ENCODE data around the gene PDE8A. TPM values are rescaled to one million over a fixed set of nuclear protein-coding genes. Genes with fewer than 3 reads are reported as not detected.
"Not testable (repeated sequence)": the region's sequence is repeated elsewhere in the genome, so short reads cannot be mapped to it uniquely, and the experiment has no call there.

Gene PDE8A
- total RNA-seq, 1 donor from 2014 or later, result 54.1 TPM

- no peak for DNase-seq
These were observed 198.0 kb downstream of the PDE8A start for GRCh38 chr15:85179700-85180099.

- not testable (repeated sequence) for DNase-seq
These were observed 203.7 kb downstream of the PDE8A start for GRCh38 chr15:85185350-85185749.

GRCh38 chr15:85188171-85188577 is 206.5 kb downstream of the PDE8A start:
- DNase-seq, result not testable (repeated sequence)

Small RNA genes lying within 50 kb of the gene (small RNA-seq; reads per million reads assigned to genes)
- not detected for gene AC044860.2 (ENCODE audit: low replicate concordance)
- gene RNU6-339P (ENCODE audit: low replicate concordance), result not detected
- gene RNU6-796P (ENCODE audit: low replicate concordance), result not detected

Other genes starting within 250 kb of the PDE8A start
- 15.6 TPM for gene ZNF592, start 233.3 kb upstream of the PDE8A start, total RNA-seq
- gene ALPK3, start 164.5 kb upstream of the PDE8A start, total RNA-seq, result 64.6 TPM
- gene SLC28A1, start 97.2 kb upstream of the PDE8A start, total RNA-seq, result not detected